Measurements from ENCODE around the gene NDUFS7. TPM values are rescaled to one million over a fixed set of nuclear protein-coding genes. Genes with fewer than 3 reads are reported as not detected.
A peak's percentile ranks its signal among the peaks of the same experiment; 100 is the strongest.

NDUFS7 gene
- total and polyA plus RNA-seq, 2 donors = 61.8 to 86.7 TPM

- Histone ChIP-seq H3K4me1 (ENCODE audit: control insufficient read depth in 2 of 2, insufficient read depth in 2 of 2, low read length in 2 of 2) (peaks cover 4 to 26% of the 10 kb centered on the region in 2 donors), H3K9me3 (ENCODE audit: control insufficient read depth in 2 of 2, insufficient read depth in 1 of 2, low read length in 1 of 2) (no peaks in the 10 kb centered on the region), H3K27ac (ENCODE audit: low read depth in 1 of 2, low read length in 1 of 2) (no peak overlapping the region), H3K4me3 (ENCODE audit: low read length in 2 of 2) (no peak overlapping the region), H3K27me3 (ENCODE audit: control insufficient read depth in 2 of 2, insufficient read depth in 1 of 2, low read length in 1 of 2) (peaks cover 0 to 2% of the 10 kb centered on the region in 2 donors), H3K36me3 (ENCODE audit: control insufficient read depth in 2 of 2, insufficient read depth in 2 of 2, low read length in 1 of 2) (peaks cover 28 to 31% of the 10 kb centered on the region in 2 donors)
- 67% methylated on average over 25 of the region's 25 CpGs for WGBS
- DNase-seq (ENCODE audit: low read depth in 6 of 9, low spot score in 9 of 9) = no peak
Observed at GRCh38 chr19:1396019-1396767, 12.5 kb downstream of the NDUFS7 start.

- H3K4me1 ChIP-seq (ENCODE audit: control insufficient read depth in 2 of 2, insufficient read depth in 2 of 2, low read length in 2 of 2) = peaks cover 8 to 31% of the 10 kb centered on the region in 2 donors
- H3K4me3 ChIP-seq (ENCODE audit: low read length in 2 of 2) = no peak overlapping the region
- H3K36me3 ChIP-seq (ENCODE audit: control insufficient read depth in 2 of 2, insufficient read depth in 2 of 2, low read length in 1 of 2) = peaks cover 25 to 28% of the 10 kb centered on the region in 2 donors
- H3K9me3 ChIP-seq (ENCODE audit: control insufficient read depth in 2 of 2, insufficient read depth in 1 of 2, low read length in 1 of 2) = peaks cover 0 to under 1% of the 10 kb centered on the region in 2 donors
- peaks cover 5 to 8% of the 10 kb centered on the region in 2 donors for H3K27me3 ChIP-seq (ENCODE audit: control insufficient read depth in 2 of 2, insufficient read depth in 1 of 2, low read length in 1 of 2)
- H3K27ac ChIP-seq (ENCODE audit: low read depth in 1 of 2, low read length in 1 of 2) = no peak overlapping the region
- DNase-seq (ENCODE audit: low read depth in 6 of 9, low spot score in 9 of 9) = no peak
- 81% methylated on average over 42 of the region's 42 CpGs for WGBS
Observed at GRCh38 chr19:1396768-1397679, 13.3 kb downstream of the NDUFS7 start.

- DNase-seq (ENCODE audit: low read depth in 6 of 9, low spot score in 9 of 9) = no peak
- Histone ChIP-seq H3K36me3 (ENCODE audit: control insufficient read depth in 2 of 2, insufficient read depth in 2 of 2, low read length in 1 of 2) (peaks cover 17 to 21% of the 10 kb centered on the region in 2 donors), H3K27me3 (ENCODE audit: control insufficient read depth in 2 of 2, insufficient read depth in 1 of 2, low read length in 1 of 2) (peaks cover 12 to 16% of the 10 kb centered on the region in 2 donors), H3K27ac (ENCODE audit: low read depth in 1 of 2, low read length in 1 of 2) (no peak overlapping the region), H3K4me1 (ENCODE audit: control insufficient read depth in 2 of 2, insufficient read depth in 2 of 2, low read length in 2 of 2) (peaks cover 8 to 38% of the 10 kb centered on the region in 2 donors), H3K4me3 (ENCODE audit: low read length in 2 of 2) (no peak overlapping the region), H3K9me3 (ENCODE audit: control insufficient read depth in 2 of 2, insufficient read depth in 1 of 2, low read length in 1 of 2) (peaks cover 0 to 8% of the 10 kb centered on the region in 2 donors)
- WGBS = 95% methylated on average over 9 of the region's 9 CpGs
Observed at GRCh38 chr19:1397838-1398237, 14.1 kb downstream of the NDUFS7 start.

GRCh38 chr19:1399079-1399478 is 15.4 kb downstream of the NDUFS7 start:
- no peak for DNase-seq (ENCODE audit: low read depth in 6 of 9, low spot score in 9 of 9)
- WGBS = 97% methylated on average over 19 of the region's 19 CpGs
- Histone ChIP-seq H3K4me1 (ENCODE audit: control insufficient read depth in 2 of 2, insufficient read depth in 2 of 2, low read length in 2 of 2) (peaks cover 8 to 40% of the 10 kb centered on the region in 2 donors), H3K9me3 (ENCODE audit: control insufficient read depth in 2 of 2, insufficient read depth in 1 of 2, low read length in 1 of 2) (peaks cover 0 to 8% of the 10 kb centered on the region in 2 donors), H3K27ac (ENCODE audit: low read depth in 1 of 2, low read length in 1 of 2) (no peak overlapping the region), H3K36me3 (ENCODE audit: control insufficient read depth in 2 of 2, insufficient read depth in 2 of 2, low read length in 1 of 2) (peaks cover 5 to 9% of the 10 kb centered on the region in 2 donors), H3K4me3 (ENCODE audit: low read length in 2 of 2) (no peak overlapping the region), H3K27me3 (ENCODE audit: control insufficient read depth in 2 of 2, insufficient read depth in 1 of 2, low read length in 1 of 2) (peaks cover 15 to 24% of the 10 kb centered on the region in 2 donors)

GRCh38 chr19:1399745-1400144 is 16.0 kb downstream of the NDUFS7 start:
- H3K4me1 ChIP-seq (ENCODE audit: control insufficient read depth in 2 of 2, insufficient read depth in 2 of 2, low read length in 2 of 2) = peaks cover 8 to 38% of the 10 kb centered on the region in 2 donors
- WGBS = 98% methylated on average over 15 of the region's 15 CpGs

GRCh38 chr19:1400281-1401137 is 16.8 kb downstream of the NDUFS7 start:
- H3K4me3 ChIP-seq (ENCODE audit: low read length in 2 of 2) = peak overlapping the region; percentile 40 to 76
- peak in 4 of 9 donors; percentile 19 to 62 (median 43) for DNase-seq (ENCODE audit: low read depth in 6 of 9, low spot score in 9 of 9)
- peak overlapping the region in 1 of 2 donors; percentile 40 for H3K27ac ChIP-seq (ENCODE audit: low read depth in 1 of 2, low read length in 1 of 2)
- peaks cover 8 to 32% of the 10 kb centered on the region in 2 donors for H3K4me1 ChIP-seq (ENCODE audit: control insufficient read depth in 2 of 2, insufficient read depth in 2 of 2, low read length in 2 of 2)
- H3K36me3 ChIP-seq (ENCODE audit: control insufficient read depth in 2 of 2, insufficient read depth in 2 of 2, low read length in 1 of 2) = peaks cover 0 to 4% of the 10 kb centered on the region in 2 donors
- 43% methylated on average over 36 of the region's 36 CpGs for WGBS
- H3K27me3 ChIP-seq (ENCODE audit: control insufficient read depth in 2 of 2, insufficient read depth in 1 of 2, low read length in 1 of 2) = peaks cover 15 to 24% of the 10 kb centered on the region in 2 donors
- H3K9me3 ChIP-seq (ENCODE audit: control insufficient read depth in 2 of 2, insufficient read depth in 1 of 2, low read length in 1 of 2) = peaks cover 0 to 8% of the 10 kb centered on the region in 2 donors

More at GRCh38 chr19:1399745-1400144, 16.0 kb downstream of the NDUFS7 start:
- peaks cover 15 to 24% of the 10 kb centered on the region in 2 donors for H3K27me3 ChIP-seq (ENCODE audit: control insufficient read depth in 2 of 2, insufficient read depth in 1 of 2, low read length in 1 of 2)
- H3K9me3 ChIP-seq (ENCODE audit: control insufficient read depth in 2 of 2, insufficient read depth in 1 of 2, low read length in 1 of 2) = peaks cover 0 to 8% of the 10 kb centered on the region in 2 donors
- DNase-seq (ENCODE audit: low read depth in 6 of 9, low spot score in 9 of 9) = no peak
- H3K36me3 ChIP-seq (ENCODE audit: control insufficient read depth in 2 of 2, insufficient read depth in 2 of 2, low read length in 1 of 2) = peaks cover 4 to 7% of the 10 kb centered on the region in 2 donors
- no peak overlapping the region for H3K27ac ChIP-seq (ENCODE audit: low read depth in 1 of 2, low read length in 1 of 2)
- no peak overlapping the region for H3K4me3 ChIP-seq (ENCODE audit: low read length in 2 of 2)

GRCh38 chr19:1401138-1401888 is 17.6 kb downstream of the NDUFS7 start, which contains the start of gene GAMT:
Gene GAMT (minus strand): TSS chr19:1401542. CDS start chr19:1401476, 66 bp downstream.
- peak in 5 of 9 donors; percentile 23 to 75 (median 60) for DNase-seq (ENCODE audit: low read depth in 6 of 9, low spot score in 9 of 9)
- Histone ChIP-seq H3K27me3 (ENCODE audit: control insufficient read depth in 2 of 2, insufficient read depth in 1 of 2, low read length in 1 of 2) (peaks cover 15 to 24% of the 10 kb centered on the region in 2 donors), H3K9me3 (ENCODE audit: control insufficient read depth in 2 of 2, insufficient read depth in 1 of 2, low read length in 1 of 2) (peaks cover 0 to 8% of the 10 kb centered on the region in 2 donors), H3K4me3 (ENCODE audit: low read length in 2 of 2) (peak within 1 kb of the TSS; percentile 40 to 76), H3K4me1 (ENCODE audit: control insufficient read depth in 2 of 2, insufficient read depth in 2 of 2, low read length in 2 of 2) (peaks cover 8 to 31% of the 10 kb centered on the region in 2 donors), H3K27ac (ENCODE audit: low read depth in 1 of 2, low read length in 1 of 2) (peak within 1 kb of the TSS in 1 of 2 donors; percentile 40), H3K36me3 (ENCODE audit: control insufficient read depth in 2 of 2, insufficient read depth in 2 of 2, low read length in 1 of 2) (no peaks in the 10 kb centered on the region)
- 2% methylated on average over 87 of the region's 87 CpGs for WGBS

- H3K4me3 ChIP-seq (ENCODE audit: low read length in 2 of 2) = peak overlapping the region in 1 of 2 donors; percentile 76
- no peak for DNase-seq (ENCODE audit: low read depth in 6 of 9, low spot score in 9 of 9)
- H3K27me3 ChIP-seq (ENCODE audit: control insufficient read depth in 2 of 2, insufficient read depth in 1 of 2, low read length in 1 of 2) = peaks cover 15 to 24% of the 10 kb centered on the region in 2 donors
- no peak overlapping the region for H3K27ac ChIP-seq (ENCODE audit: low read depth in 1 of 2, low read length in 1 of 2)
- peaks cover 8 to 31% of the 10 kb centered on the region in 2 donors for H3K4me1 ChIP-seq (ENCODE audit: control insufficient read depth in 2 of 2, insufficient read depth in 2 of 2, low read length in 2 of 2)
- H3K9me3 ChIP-seq (ENCODE audit: control insufficient read depth in 2 of 2, insufficient read depth in 1 of 2, low read length in 1 of 2) = peaks cover 0 to 8% of the 10 kb centered on the region in 2 donors
- H3K36me3 ChIP-seq (ENCODE audit: control insufficient read depth in 2 of 2, insufficient read depth in 2 of 2, low read length in 1 of 2) = no peaks in the 10 kb centered on the region
- 49% methylated on average over 11 of the region's 11 CpGs for WGBS
Observed at GRCh38 chr19:1401889-1402217, 18.1 kb downstream of the NDUFS7 start.

All from thymus (tissue), 11 donors.